CD4-positive, alpha-beta T cell (primary cell): ENCODE results near the gene SLC7A5. TPM values are rescaled to one million over a fixed set of nuclear protein-coding genes. Genes with fewer than 3 reads are reported as not detected.
"Not testable (repeated sequence)": the region's sequence is repeated elsewhere in the genome, so short reads cannot be mapped to it uniquely, and the experiment has no call there.

ENCODE experiments used
- ATAC-seq: fragments of 200-7000 bp; cut with Tn5 transposase; one replicate; pipeline ENCODE4 v1.10.0; 2022; ENCODE audit warnings: mild to moderate bottlenecking; ENCODE audit not compliant: poor library complexity
- CTCF ChIA-PET: fragments of 350-600 bp; sonication (Branson Sonifier 250); formaldehyde crosslinking; loops from one replicate; lab custom pipeline; 2021; ENCODE audit warnings: antibody characterized with exemption, inconsistent platforms; lab: Charles Lee
- POLR2A ChIA-PET: fragments of 350-600 bp; sonication (Branson Sonifier 250); formaldehyde crosslinking; loops from one replicate; lab custom pipeline; 2021; ENCODE audit warnings: antibody characterized with exemption, inconsistent platforms; lab: Charles Lee
- DNase-seq, 14 experiments: peaks; one replicate each; pipeline ENCODE4 v3.0.0-alpha.2; 2013 to 2020; ENCODE audit warnings: mixed read lengths in 2 of 14
- H3K27ac ChIP-seq, 2 donors: one replicate each; pipeline versions ENCODE4 v1.5.1 to v1.7.0; 2013; ENCODE audit warnings: low read length in 2 of 2, low read depth in 1 of 2, mild to moderate bottlenecking in 1 of 2
- H3K27me3 ChIP-seq, 2 experiments: 1 replicate in 1 of 2; 2 replicates in 1 of 2; pipeline versions ENCODE4 v1.6.1 to v1.7.0; 2013; ENCODE audit warnings: low read length in 2 of 2, control low read depth in 1 of 2, mild to moderate bottlenecking in 1 of 2, moderate library complexity in 1 of 2; ENCODE audit not compliant: insufficient read depth in 2 of 2, control insufficient read depth in 1 of 2
- H3K36me3 ChIP-seq: one replicate; pipeline ENCODE4 v1.6.1; 2013; ENCODE audit warnings: low read length, control low read depth; ENCODE audit not compliant: insufficient read depth
- H3K4me1 ChIP-seq: one replicate; pipeline ENCODE4 v1.6.1; 2013; ENCODE audit warnings: low read length, control low read depth; ENCODE audit not compliant: insufficient read depth
- H3K4me3 ChIP-seq: one replicate; pipeline ENCODE4 v1.5.1; 2013; ENCODE audit warnings: mild to moderate bottlenecking, low read length, moderate library complexity
- H3K9me3 ChIP-seq, 2 experiments: 1 replicate in 1 of 2; 2 replicates in 1 of 2; pipeline versions ENCODE4 v1.6.1 to v1.7.0; 2013; ENCODE audit warnings: low read length in 2 of 2, mild to moderate bottlenecking in 2 of 2, control low read depth in 1 of 2, moderate library complexity in 1 of 2; ENCODE audit not compliant: control insufficient read depth in 1 of 2, insufficient read depth in 1 of 2
- H3K27ac Mint-ChIP-seq: one replicate; pipeline ENCODE4 v1.8.0; 2020; ENCODE audit warnings: mixed read lengths
- H3K27me3 Mint-ChIP-seq: one replicate; pipeline ENCODE4 v1.8.0; 2021; ENCODE audit warnings: mixed read lengths
- H3K36me3 Mint-ChIP-seq: one replicate; pipeline ENCODE4 v1.8.0; 2021; ENCODE audit warnings: low read depth, mixed read lengths
- H3K4me1 Mint-ChIP-seq: one replicate; pipeline ENCODE4 v1.8.0; 2021; ENCODE audit warnings: low read depth, mixed read lengths
- H3K4me3 Mint-ChIP-seq: one replicate; pipeline ENCODE4 v1.8.0; 2020; ENCODE audit warnings: mild to moderate bottlenecking, mixed read lengths
- H3K9me3 Mint-ChIP-seq: one replicate; pipeline ENCODE4 v1.8.0; 2020; ENCODE audit warnings: mixed read lengths
- CTCF ChIP-seq: fragments of 200-600 bp; IDR thresholded peaks from one replicate; pipeline ENCODE4 v1.8.0; 2022; ENCODE audit warnings: antibody characterized with exemption, mild to moderate bottlenecking
- intact Hi-C, 2 experiments: fragments of 100-400 bp; cut with DNase I in 1 of 2; cut with micrococcal nuclease in 1 of 2; formaldehyde crosslinking; loops; one replicate each; pipeline versions ENCODE4 v1.15.1 to v1.9.0; 2023 to 2025; cut with DNase I, micrococcal nuclease
- total RNA-seq, 174 experiments: library from RNA in 2 of 174; stranded (reverse) in 2 of 174; gene quantifications; one replicate each; pipeline ENCODE4 v1.2.3 and lab custom pipeline; 2021 to 2026

Gene SLC7A5
- total RNA-seq, 2 experiments from 2014 or later: 80.3 to 85.3 TPM

GRCh38 chr16:87914812-87915211 lies 45.5 kb upstream of the SLC7A5 start:
- Histone ChIP-seq H3K9me3 (no peaks in the 10 kb centered on the region), H3K27ac (no peak overlapping the region), H3K36me3 (no peaks in the 10 kb centered on the region), H3K4me3 (no peak overlapping the region), H3K4me1 (no peaks in the 10 kb centered on the region), H3K27me3 (no peaks in the 10 kb centered on the region)
- H3K4me1 Mint-ChIP-seq: no peaks in the 10 kb centered on the region
- ATAC-seq (no peak), DNase-seq (no peak)
- no peaks in the 10 kb centered on the region for H3K9me3 Mint-ChIP-seq
- ChIA-PET CTCF (interaction anchor here (1.6 kb wide), 1 partner anchor 134 kb away, joined by 4 read pairs; no protein-coding TSS in a partner anchor), POLR2A (no interaction called here)
- no peak overlapping the region for H3K27ac Mint-ChIP-seq
- intact Hi-C loops: loop anchor here in 1 of 2 experiments (5.0 kb wide), 1 partner anchor 493 kb away; no protein-coding TSS in a partner anchor
- TF ChIP-seq CTCF: no peak
- no peaks in the 10 kb centered on the region for H3K27me3 Mint-ChIP-seq
- H3K36me3 Mint-ChIP-seq: no peaks in the 10 kb centered on the region
- no peak overlapping the region for H3K4me3 Mint-ChIP-seq

DNA sequence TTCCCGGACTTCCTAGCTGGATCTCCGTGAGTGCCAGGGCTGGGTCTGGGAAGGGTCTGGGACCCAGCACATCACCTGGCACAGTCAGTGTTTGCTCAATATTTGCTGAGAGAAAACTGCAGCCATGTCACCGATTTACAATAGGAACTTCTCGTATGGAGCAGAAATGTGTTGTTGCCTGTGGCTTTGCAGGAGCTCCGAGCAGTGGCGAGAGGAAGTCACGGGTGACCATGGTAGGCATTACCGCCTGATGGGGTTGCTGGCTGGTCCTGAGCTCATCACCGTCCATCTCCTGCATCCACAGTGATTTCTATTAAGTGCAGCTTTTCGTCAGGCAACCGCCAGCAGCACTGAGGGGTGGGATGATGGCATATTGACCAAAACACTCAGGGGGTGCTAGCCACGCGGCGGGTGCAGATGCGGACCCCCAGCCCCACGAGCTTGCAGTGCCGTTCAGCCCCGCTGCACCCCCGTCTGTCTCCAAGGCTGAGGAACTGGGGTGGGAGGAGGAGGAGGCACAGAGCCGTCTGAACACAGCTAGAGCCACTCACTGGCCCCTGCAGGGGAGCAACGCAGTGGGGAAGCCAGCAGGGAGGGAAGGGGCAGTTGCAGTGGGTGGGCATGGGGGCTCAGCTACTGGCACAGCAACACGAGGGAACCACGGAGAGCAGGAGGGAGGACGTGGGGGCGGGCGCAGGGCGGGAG lies 44.9 kb upstream of the SLC7A5 start:
- H3K9me3 ChIP-seq, DNase-seq, H3K4me1 ChIP-seq, H3K27ac Mint-ChIP-seq, POLR2A ChIA-PET, H3K27me3 Mint-ChIP-seq, H3K27ac ChIP-seq, H3K4me1 Mint-ChIP-seq, ATAC-seq, H3K4me3 ChIP-seq, H3K9me3 Mint-ChIP-seq, H3K27me3 ChIP-seq, H3K4me3 Mint-ChIP-seq, H3K36me3 Mint-ChIP-seq, H3K36me3 ChIP-seq, intact Hi-C loops: not testable (repeated sequence)
- CTCF ChIA-PET: interaction anchor here (1.6 kb wide), 1 partner anchor 133 kb away, joined by 4 read pairs; no protein-coding TSS in a partner anchor

DNA sequence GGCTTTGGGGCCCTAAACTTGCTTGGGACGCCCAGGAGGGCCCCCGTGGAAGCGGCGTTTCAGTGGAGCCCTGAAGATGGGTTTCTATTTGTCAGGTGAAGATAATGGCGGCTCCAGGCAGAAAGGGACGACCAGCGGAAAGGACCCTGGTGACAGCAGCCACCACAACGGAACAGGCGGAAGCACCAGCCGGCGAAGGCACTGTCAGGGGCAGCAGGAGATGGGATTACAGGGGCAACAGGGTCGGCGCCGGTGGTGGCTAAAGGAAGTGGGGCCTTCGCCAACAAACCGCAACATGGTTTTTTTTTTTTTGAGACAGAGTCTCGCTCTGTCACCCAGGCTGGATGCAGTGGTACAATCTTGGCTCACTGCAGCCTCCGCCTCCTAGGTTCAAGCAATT lies 43.4 kb upstream of the SLC7A5 start:
- H3K4me3 ChIP-seq, H3K27ac ChIP-seq, POLR2A ChIA-PET, H3K36me3 ChIP-seq, H3K27me3 Mint-ChIP-seq, DNase-seq, intact Hi-C loops, H3K4me3 Mint-ChIP-seq, ATAC-seq, H3K36me3 Mint-ChIP-seq, H3K4me1 Mint-ChIP-seq, H3K27me3 ChIP-seq, H3K4me1 ChIP-seq, H3K9me3 ChIP-seq, H3K9me3 Mint-ChIP-seq, CTCF ChIA-PET, H3K27ac Mint-ChIP-seq: not testable (repeated sequence)

GRCh38 chr16:87911106-87911763 lies 41.9 kb upstream of the SLC7A5 start:
- H3K9me3 ChIP-seq, H3K4me1 Mint-ChIP-seq, intact Hi-C loops, H3K27me3 ChIP-seq, DNase-seq, H3K9me3 Mint-ChIP-seq, H3K4me1 ChIP-seq, H3K27ac Mint-ChIP-seq, H3K36me3 ChIP-seq, CTCF ChIA-PET, H3K4me3 ChIP-seq, POLR2A ChIA-PET, H3K4me3 Mint-ChIP-seq, H3K27me3 Mint-ChIP-seq, H3K27ac ChIP-seq, H3K36me3 Mint-ChIP-seq, ATAC-seq: not testable (repeated sequence)
